ENCODE data around the gene NDFIP1. TPM values are rescaled to one million over a fixed set of nuclear protein-coding genes. Genes with fewer than 3 reads are reported as not detected.

The NDFIP1 gene
- polyA plus RNA-seq, 1 experiment: 11.2 TPM

DNA sequence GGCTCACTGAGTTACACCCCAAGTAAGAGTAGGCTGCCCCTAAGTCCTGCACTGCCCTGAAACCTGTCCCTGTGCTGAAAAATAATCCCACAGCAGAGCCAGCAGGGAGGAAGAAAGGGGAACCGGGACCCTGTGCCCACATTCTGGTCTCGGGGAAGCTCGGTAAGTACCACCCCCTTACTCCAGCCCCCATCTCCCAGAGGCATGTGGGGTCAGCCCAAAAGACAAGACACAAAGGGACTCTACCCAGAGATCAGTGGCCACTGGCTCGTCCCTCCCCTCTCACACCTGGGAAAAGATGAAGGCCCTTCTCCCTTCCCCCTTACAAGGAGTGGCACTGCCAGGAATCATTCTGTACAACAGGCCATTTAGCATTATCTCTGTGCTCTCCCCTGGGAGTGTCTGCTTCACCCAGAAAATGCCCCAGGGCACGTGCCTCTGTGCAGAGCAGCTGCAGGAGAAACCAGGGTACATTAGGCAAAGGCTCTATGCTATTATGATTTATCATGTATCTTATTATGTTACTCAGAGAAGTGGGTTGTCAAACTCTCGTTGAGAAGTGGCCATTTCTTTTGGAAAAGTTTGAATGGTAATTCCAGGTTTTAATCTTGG, 71.3 kb downstream of the NDFIP1 start:
- ChIA-PET POLR2A (no interaction called here), CTCF (interaction anchor here (1.4 kb wide), 1 partner anchor 369 kb away, joined by 4 read pairs; no protein-coding TSS in a partner anchor)
- DNase-seq (ENCODE audit: low read depth): no peak

GRCh38 chr5:142181096-142181495, 72.5 kb downstream of the NDFIP1 start:
- TF ChIP-seq, protein P1, sequence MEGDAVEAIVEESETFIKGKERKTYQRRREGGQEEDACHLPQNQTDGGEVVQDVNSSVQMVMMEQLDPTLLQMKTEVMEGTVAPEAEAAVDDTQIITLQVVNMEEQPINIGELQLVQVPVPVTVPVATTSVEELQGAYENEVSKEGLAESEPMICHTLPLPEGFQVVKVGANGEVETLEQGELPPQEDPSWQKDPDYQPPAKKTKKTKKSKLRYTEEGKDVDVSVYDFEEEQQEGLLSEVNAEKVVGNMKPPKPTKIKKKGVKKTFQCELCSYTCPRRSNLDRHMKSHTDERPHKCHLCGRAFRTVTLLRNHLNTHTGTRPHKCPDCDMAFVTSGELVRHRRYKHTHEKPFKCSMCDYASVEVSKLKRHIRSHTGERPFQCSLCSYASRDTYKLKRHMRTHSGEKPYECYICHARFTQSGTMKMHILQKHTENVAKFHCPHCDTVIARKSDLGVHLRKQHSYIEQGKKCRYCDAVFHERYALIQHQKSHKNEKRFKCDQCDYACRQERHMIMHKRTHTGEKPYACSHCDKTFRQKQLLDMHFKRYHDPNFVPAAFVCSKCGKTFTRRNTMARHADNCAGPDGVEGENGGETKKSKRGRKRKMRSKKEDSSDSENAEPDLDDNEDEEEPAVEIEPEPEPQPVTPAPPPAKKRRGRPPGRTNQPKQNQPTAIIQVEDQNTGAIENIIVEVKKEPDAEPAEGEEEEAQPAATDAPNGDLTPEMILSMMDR (IDR thresholded peaks at IDR 0.05; ENCODE audit: insufficient read depth, low read depth, low read length): no peak
- CTCF ChIA-PET: no interaction called here
- H3K36me3 ChIP-seq (ENCODE audit: control insufficient read depth, insufficient read depth, low read length): no peaks in the 10 kb centered on the region
- no peaks in the 10 kb centered on the region for H3K27me3 ChIP-seq (ENCODE audit: control insufficient read depth, insufficient read depth, low read length)
- POLR2A ChIA-PET: no interaction called here
- no peak overlapping the region for H3K4me3 ChIP-seq (ENCODE audit: low read depth, low read length)
- no peak for DNase-seq (ENCODE audit: low read depth)

More for the DNA sequence above, 71.3 kb downstream of the NDFIP1 start:
- TF ChIP-seq, protein P1 (IDR thresholded peaks at IDR 0.05; ENCODE audit: insufficient read depth, low read depth, low read length): no peak
- Histone ChIP-seq H3K4me3 (ENCODE audit: low read depth, low read length) (no peak overlapping the region), H3K27me3 (ENCODE audit: control insufficient read depth, insufficient read depth, low read length) (peaks cover 3% of the 10 kb centered on the region; the same call in 1 of the 2 replicates), H3K36me3 (ENCODE audit: control insufficient read depth, insufficient read depth, low read length) (no peaks in the 10 kb centered on the region)

GRCh38 chr5:142181547-142182163, 73.1 kb downstream of the NDFIP1 start:
- no peak for DNase-seq (ENCODE audit: low read depth)
- no peaks in the 10 kb centered on the region for H3K27me3 ChIP-seq (ENCODE audit: control insufficient read depth, insufficient read depth, low read length)
- TF ChIP-seq, protein P1 (IDR thresholded peaks at IDR 0.05; ENCODE audit: insufficient read depth, low read depth, low read length): no peak
- no peaks in the 10 kb centered on the region for H3K36me3 ChIP-seq (ENCODE audit: control insufficient read depth, insufficient read depth, low read length)
- H3K4me3 ChIP-seq (ENCODE audit: low read depth, low read length): no peak overlapping the region
- POLR2A ChIA-PET: no interaction called here
- CTCF ChIA-PET: no interaction called here

DNA sequence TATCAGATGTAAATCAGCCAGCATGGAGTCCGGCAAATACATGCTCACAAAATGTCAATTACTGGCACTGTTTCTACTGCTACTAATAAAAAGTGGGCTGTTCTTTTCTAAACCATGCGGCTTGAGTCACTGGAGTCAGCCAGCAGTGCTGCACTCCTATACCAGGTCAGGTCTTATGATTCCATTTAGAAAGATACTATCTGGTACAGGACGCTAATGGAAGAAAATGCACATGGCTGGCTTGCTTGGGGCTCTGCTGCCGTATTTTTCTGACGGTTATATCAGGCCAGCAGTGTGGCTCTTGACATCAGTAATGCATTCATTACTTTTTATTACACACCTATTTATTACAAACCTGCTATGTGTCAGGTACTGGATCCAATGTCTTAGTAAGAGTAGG, 74.3 kb downstream of the NDFIP1 start:
- ChIA-PET POLR2A (no interaction called here), CTCF (interaction anchor here (1.2 kb wide), 1 partner anchor 366 kb away, joined by 3 read pairs; no protein-coding TSS in a partner anchor)
- no peak for DNase-seq (ENCODE audit: low read depth)
- Histone ChIP-seq H3K27me3 (ENCODE audit: control insufficient read depth, insufficient read depth, low read length) (no peaks in the 10 kb centered on the region), H3K4me3 (ENCODE audit: low read depth, low read length) (no peak overlapping the region), H3K36me3 (ENCODE audit: control insufficient read depth, insufficient read depth, low read length) (no peaks in the 10 kb centered on the region)
- TF ChIP-seq, protein P1 (IDR thresholded peaks at IDR 0.05; ENCODE audit: insufficient read depth, low read depth, low read length): no peak

GRCh38 chr5:142183561-142183960, 75.0 kb downstream of the NDFIP1 start:
- ChIA-PET POLR2A (no interaction called here), CTCF (interaction anchor here (1.2 kb wide), 1 partner anchor 366 kb away, joined by 3 read pairs; no protein-coding TSS in a partner anchor)
- Histone ChIP-seq H3K4me3 (ENCODE audit: low read depth, low read length) (no peak overlapping the region), H3K27me3 (ENCODE audit: control insufficient read depth, insufficient read depth, low read length) (no peaks in the 10 kb centered on the region), H3K36me3 (ENCODE audit: control insufficient read depth, insufficient read depth, low read length) (no peaks in the 10 kb centered on the region)
- TF ChIP-seq, protein P1 (IDR thresholded peaks at IDR 0.05; ENCODE audit: insufficient read depth, low read depth, low read length): no peak
- no peak for DNase-seq (ENCODE audit: low read depth)

All from BJ (cell line).